ENCODE results near the gene CD48.
A peak's percentile ranks its signal among the peaks of the same experiment; 100 is the strongest.

GRCh38 chr1:160726498-160727315, 15.1 kb upstream of the CD48 start:
- TF ChIP-seq POLR2A (IDR thresholded peaks at IDR 0.05; ENCODE audit: low read depth) (no peak), EP300 (IDR thresholded peaks at IDR 0.05) (no peak), POLR2AphosphoS5 (IDR thresholded peaks at IDR 0.05) (no peak)
- TF ChIP-seq, protein P1, sequence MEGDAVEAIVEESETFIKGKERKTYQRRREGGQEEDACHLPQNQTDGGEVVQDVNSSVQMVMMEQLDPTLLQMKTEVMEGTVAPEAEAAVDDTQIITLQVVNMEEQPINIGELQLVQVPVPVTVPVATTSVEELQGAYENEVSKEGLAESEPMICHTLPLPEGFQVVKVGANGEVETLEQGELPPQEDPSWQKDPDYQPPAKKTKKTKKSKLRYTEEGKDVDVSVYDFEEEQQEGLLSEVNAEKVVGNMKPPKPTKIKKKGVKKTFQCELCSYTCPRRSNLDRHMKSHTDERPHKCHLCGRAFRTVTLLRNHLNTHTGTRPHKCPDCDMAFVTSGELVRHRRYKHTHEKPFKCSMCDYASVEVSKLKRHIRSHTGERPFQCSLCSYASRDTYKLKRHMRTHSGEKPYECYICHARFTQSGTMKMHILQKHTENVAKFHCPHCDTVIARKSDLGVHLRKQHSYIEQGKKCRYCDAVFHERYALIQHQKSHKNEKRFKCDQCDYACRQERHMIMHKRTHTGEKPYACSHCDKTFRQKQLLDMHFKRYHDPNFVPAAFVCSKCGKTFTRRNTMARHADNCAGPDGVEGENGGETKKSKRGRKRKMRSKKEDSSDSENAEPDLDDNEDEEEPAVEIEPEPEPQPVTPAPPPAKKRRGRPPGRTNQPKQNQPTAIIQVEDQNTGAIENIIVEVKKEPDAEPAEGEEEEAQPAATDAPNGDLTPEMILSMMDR (IDR thresholded peaks at IDR 0.05), result peak; percentile 47 to 68 (median 49)
